Chondrocyte (in vitro differentiated cells): ENCODE measurements around the gene MUC3A. TPM values are rescaled to one million over a fixed set of nuclear protein-coding genes. Genes with fewer than 3 reads are reported as not detected.
A peak's percentile ranks its signal among the peaks of the same experiment; 100 is the strongest.
"Not testable (repeated sequence)": the region's sequence is repeated elsewhere in the genome, so short reads cannot be mapped to it uniquely, and the experiment has no call there.

Source experiments
- DNase-seq: peaks from one replicate; pipeline ENCODE4 v3.0.0; 2021; ENCODE audit warnings: mixed read lengths, low spot score
- H3K27ac Mint-ChIP-seq: one replicate; pipeline ENCODE4 v1.8.0; 2021; ENCODE audit warnings: mild to moderate bottlenecking, moderate library complexity, mixed read lengths; ENCODE audit not compliant: unreplicated experiment
- H3K27me3 Mint-ChIP-seq: 2 replicates; pipeline ENCODE4 v1.8.0; 2021; ENCODE audit warnings: low read depth, mixed read lengths
- H3K36me3 Mint-ChIP-seq: 2 replicates; pipeline ENCODE4 v1.8.0; 2021; ENCODE audit warnings: low read depth, mixed read lengths
- H3K4me1 Mint-ChIP-seq: 2 replicates; pipeline ENCODE4 v1.8.0; 2021; ENCODE audit warnings: low read depth, mild to moderate bottlenecking, mixed read lengths
- H3K4me3 Mint-ChIP-seq: one replicate; pipeline ENCODE4 v1.8.0; 2021; ENCODE audit warnings: mild to moderate bottlenecking, moderate library complexity, mixed read lengths; ENCODE audit not compliant: unreplicated experiment
- H3K9me3 Mint-ChIP-seq: 2 replicates; pipeline ENCODE4 v1.8.0; 2021; ENCODE audit warnings: low read depth, mixed read lengths
- total RNA-seq: library from RNA; stranded (reverse); gene quantifications from 3 replicates; pipeline ENCODE4 v1.2.1, GENCODE V29; 2021
- TF ChIP-seq, protein P1 (sequence below): fragments of 200-600 bp; sonication (generic); IDR thresholded peaks from 2 replicates; pipeline ENCODE4 v1.5.0; 2021; ENCODE audit warnings: antibody characterized with exemption, mild to moderate bottlenecking, moderate library complexity

The MUC3A gene
- total RNA-seq, 1 donor from 2014 or later = not detected

DNA sequence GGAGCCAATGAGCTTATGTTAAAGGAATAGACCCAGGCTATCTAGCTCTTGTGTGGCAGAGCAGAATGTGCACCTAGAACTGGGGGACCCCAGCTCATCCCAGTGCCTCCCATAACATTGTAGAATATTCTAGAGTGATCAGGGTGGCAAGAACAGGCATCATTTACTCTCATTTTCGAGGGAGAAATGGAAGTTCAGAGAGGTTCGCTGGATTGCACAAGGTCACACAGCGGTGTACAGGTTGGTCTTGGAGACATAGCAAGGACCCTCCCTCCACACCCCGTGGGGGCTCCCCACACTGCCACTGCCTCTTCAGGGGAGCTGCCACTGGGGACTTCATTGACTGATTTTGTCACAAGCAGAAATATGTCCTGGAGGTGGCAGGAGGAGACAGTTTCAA, 29.0 kb downstream of the MUC3A start:
- peaks cover 12% of the 10 kb centered on the region for H3K27me3 Mint-ChIP-seq
- H3K4me1 Mint-ChIP-seq = no peaks in the 10 kb centered on the region
- no peak overlapping the region for H3K27ac Mint-ChIP-seq
- peaks cover 3% of the 10 kb centered on the region for H3K36me3 Mint-ChIP-seq
- TF ChIP-seq, protein P1, sequence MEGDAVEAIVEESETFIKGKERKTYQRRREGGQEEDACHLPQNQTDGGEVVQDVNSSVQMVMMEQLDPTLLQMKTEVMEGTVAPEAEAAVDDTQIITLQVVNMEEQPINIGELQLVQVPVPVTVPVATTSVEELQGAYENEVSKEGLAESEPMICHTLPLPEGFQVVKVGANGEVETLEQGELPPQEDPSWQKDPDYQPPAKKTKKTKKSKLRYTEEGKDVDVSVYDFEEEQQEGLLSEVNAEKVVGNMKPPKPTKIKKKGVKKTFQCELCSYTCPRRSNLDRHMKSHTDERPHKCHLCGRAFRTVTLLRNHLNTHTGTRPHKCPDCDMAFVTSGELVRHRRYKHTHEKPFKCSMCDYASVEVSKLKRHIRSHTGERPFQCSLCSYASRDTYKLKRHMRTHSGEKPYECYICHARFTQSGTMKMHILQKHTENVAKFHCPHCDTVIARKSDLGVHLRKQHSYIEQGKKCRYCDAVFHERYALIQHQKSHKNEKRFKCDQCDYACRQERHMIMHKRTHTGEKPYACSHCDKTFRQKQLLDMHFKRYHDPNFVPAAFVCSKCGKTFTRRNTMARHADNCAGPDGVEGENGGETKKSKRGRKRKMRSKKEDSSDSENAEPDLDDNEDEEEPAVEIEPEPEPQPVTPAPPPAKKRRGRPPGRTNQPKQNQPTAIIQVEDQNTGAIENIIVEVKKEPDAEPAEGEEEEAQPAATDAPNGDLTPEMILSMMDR = no peak
- DNase-seq = no peak
- H3K4me3 Mint-ChIP-seq = no peak overlapping the region
- H3K9me3 Mint-ChIP-seq = peaks cover 6% of the 10 kb centered on the region

DNA sequence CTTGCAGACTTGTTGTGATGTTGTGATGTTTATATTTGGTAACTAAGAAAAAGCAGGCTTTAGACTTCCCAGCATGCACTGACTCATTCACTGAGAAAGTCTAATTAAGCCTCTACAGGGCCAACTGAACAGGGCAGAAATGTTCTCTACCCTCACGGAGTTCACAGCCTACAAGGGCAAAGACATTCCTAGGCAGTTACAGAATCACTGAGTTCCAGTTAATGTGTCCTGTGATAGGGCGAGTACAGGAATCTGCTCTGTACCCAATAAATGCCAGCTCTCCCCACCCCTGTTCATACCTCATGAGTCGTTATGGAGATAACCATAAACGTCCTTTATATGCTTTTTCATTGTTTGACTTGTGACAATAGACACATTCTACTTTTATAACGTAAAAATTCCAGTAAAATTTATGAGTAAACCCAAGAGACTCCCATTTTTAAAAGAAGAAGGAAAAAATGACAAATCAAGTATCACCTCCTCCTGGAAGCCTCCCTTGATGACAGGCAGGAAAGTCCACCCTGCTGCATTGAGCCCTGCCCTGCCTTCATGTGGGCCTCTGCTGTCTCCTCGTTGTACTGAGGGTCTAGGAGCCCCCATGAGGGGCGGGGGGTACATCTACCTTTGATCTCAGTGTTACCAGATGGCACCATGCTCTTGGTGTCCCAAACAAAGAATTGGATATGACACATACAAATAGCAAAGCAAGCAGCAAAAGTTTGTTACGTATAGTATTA, 34.3 kb downstream of the MUC3A start:
- TF ChIP-seq, protein P1 = no peak
- no peak for DNase-seq
- peak overlapping the region; percentile 13 for H3K27ac Mint-ChIP-seq
- no peaks in the 10 kb centered on the region for H3K36me3 Mint-ChIP-seq
- H3K4me3 Mint-ChIP-seq = no peak overlapping the region
- peaks cover 6% of the 10 kb centered on the region for H3K27me3 Mint-ChIP-seq
- no peaks in the 10 kb centered on the region for H3K4me1 Mint-ChIP-seq
- H3K9me3 Mint-ChIP-seq = no peaks in the 10 kb centered on the region

DNA sequence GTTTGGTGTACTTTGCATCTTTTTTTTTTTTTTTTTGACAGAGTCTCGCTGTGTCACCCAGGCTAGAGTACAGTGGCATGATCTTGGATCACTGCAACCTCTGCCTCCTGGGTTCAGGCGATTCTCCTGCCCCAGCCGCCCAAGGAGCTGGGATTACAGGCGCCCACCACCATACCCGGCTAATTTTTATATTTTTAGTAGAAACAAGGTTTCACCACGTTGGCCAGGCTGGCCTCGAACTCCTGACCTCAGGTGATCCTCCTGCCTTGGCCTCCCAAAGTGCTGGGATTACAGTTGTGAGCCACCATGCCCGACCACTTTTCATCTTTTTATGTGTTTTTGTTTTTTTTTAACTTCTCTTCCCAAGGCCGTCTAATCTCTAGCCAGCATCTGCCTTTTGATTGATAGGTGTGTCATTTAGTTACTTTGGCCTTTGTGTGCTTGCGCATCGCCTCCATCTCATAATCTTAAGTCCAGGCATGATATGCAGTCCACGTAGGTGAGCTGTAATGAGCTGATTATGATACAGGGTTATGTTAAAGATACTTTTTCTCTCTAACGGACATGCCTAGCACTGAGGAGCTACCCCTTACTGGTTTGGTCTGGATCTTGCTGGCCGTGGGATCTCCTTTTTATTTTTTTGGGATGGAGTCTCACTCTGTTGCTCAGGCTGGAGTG, 35.0 kb downstream of the MUC3A start:
- H3K4me3 Mint-ChIP-seq, H3K9me3 Mint-ChIP-seq, H3K36me3 Mint-ChIP-seq, H3K27me3 Mint-ChIP-seq, H3K27ac Mint-ChIP-seq, DNase-seq, H3K4me1 Mint-ChIP-seq: not testable (repeated sequence)

DNA sequence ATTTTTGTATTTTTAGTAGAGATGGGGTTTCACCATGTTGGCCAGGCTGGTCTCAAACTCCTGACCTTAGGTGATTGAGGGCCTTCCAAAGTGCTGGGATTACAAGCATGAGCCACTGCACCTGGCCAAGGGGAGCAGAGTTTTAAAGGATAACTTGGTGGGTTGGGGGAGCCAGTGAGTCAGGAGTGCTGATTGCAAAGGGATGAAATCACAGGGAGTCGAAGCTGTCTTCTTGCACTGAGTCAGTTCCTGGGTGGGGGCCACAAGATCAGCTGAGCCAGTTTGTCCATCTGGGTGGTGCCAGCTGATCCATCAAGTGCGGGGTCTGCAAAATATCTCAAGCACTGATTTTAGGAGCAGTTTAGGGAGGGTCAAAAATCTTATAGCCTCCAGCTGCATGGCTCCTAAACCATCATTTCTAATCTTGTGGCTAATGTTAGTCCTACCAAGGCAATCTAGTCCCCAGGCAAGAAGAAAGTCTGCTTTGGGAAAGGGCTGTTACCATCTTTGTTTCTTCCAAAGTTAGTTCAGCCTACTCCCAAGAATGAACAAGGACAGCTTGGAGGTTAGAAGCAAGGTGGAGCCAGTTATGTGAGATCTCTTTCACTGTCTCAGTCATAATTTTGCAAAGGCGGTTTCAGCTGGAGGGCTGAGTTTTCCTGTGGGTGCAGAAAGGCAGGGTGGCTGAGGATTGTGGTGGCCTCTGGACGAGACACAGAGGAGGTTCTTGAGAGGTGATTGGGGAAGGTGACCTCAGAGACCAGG, 35.9 kb downstream of the MUC3A start:
- not testable (repeated sequence) for H3K9me3 Mint-ChIP-seq, H3K27ac Mint-ChIP-seq, H3K4me3 Mint-ChIP-seq

DNA sequence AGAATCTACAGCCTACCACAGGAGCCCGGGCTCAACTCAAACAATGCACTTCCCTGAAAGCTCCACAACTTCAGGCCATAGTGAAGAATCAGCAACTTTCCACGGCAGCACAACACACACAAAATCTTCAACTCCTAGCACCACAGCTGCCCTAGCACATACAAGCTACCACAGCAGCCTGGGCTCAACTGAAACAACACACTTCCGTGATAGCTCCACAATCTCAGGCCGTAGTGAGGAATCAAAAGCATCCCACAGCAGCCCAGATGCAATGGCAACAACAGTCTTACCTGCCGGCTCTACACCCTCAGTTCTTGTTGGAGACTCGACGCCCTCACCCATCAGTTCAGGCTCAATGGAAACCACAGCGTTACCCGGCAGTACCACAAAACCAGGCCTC, 42.3 kb downstream of the MUC3A start:
- DNase-seq = no peak
- peaks cover 3% of the 10 kb centered on the region for H3K27me3 Mint-ChIP-seq

More for the DNA sequence above, 35.9 kb downstream of the MUC3A start:
- not testable (repeated sequence) for H3K27me3 Mint-ChIP-seq, H3K36me3 Mint-ChIP-seq, DNase-seq, H3K4me1 Mint-ChIP-seq

DNA sequence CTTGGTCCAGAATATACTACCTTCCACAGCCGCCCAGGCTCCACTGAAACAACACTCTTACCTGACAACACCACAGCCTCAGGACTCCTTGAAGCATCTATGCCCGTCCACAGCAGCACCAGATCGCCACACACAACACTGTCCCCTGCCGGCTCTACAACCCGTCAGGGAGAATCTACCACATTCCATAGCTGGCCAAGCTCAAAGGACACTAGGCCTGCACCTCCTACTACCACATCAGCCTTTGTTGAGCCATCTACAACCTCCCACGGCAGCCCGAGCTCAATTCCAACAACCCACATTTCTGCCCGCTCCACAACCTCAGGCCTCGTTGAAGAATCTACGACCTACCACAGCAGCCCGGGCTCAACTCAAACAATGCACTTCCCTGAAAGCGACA, 42.9 kb downstream of the MUC3A start:
- not testable (repeated sequence) for H3K4me3 Mint-ChIP-seq, H3K27ac Mint-ChIP-seq, H3K36me3 Mint-ChIP-seq, H3K9me3 Mint-ChIP-seq, H3K27me3 Mint-ChIP-seq, DNase-seq, H3K4me1 Mint-ChIP-seq

More for the DNA sequence above, 42.3 kb downstream of the MUC3A start:
- Mint-ChIP-seq H3K9me3 (no peaks in the 10 kb centered on the region), H3K36me3 (no peaks in the 10 kb centered on the region), H3K27ac (no peak overlapping the region), H3K4me3 (no peak overlapping the region), H3K4me1 (no peaks in the 10 kb centered on the region)
- TF ChIP-seq, protein P1 = no peak

DNA sequence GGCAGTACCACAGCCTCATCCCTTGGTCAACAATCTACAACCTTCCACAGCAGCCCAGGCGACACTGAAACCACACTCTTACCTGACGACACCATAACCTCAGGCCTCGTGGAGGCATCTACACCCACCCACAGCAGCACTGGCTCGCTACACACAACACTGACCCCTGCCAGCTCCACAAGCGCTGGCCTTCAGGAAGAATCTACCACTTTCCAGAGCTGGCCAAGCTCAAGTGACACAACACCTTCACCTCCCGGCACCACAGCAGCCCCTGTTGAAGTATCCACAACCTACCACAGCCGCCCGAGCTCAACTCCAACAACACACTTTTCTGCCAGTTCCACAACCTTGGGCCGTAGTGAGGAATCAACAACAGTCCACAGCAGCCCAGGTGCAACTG, 45.3 kb downstream of the MUC3A start:
- H3K4me1 Mint-ChIP-seq, DNase-seq, H3K9me3 Mint-ChIP-seq, H3K27me3 Mint-ChIP-seq, H3K4me3 Mint-ChIP-seq, H3K27ac Mint-ChIP-seq, H3K36me3 Mint-ChIP-seq: not testable (repeated sequence)

DNA sequence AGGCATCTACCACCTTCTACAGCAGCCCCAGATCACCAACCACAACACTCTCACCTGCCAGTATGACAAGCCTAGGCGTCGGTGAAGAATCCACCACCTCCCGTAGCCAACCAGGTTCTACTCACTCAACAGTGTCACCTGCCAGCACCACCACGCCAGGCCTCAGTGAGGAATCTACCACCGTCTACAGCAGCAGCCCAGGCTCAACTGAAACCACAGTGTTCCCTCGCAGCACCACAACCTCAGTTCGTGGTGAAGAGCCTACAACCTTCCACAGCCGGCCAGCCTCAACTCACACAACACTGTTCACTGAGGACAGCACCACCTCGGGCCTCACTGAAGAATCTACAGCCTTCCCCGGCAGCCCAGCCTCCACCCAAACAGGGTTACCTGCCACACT, 49.2 kb downstream of the MUC3A start:
- not testable (repeated sequence) for H3K4me1 Mint-ChIP-seq, H3K4me3 Mint-ChIP-seq, H3K36me3 Mint-ChIP-seq, DNase-seq, H3K27ac Mint-ChIP-seq, H3K27me3 Mint-ChIP-seq, H3K9me3 Mint-ChIP-seq

DNA sequence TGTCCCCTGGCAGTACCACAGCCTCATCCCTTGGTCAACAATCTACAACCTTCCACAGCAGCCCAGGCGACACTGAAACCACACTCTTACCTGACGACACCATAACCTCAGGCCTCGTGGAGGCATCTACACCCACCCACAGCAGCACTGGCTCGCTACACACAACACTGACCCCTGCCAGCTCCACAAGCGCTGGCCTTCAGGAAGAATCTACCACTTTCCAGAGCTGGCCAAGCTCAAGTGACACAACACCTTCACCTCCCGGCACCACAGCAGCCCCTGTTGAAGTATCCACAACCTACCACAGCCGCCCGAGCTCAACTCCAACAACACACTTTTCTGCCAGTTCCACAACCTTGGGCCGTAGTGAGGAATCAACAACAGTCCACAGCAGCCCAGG, 50.0 kb downstream of the MUC3A start:
- not testable (repeated sequence) for H3K4me3 Mint-ChIP-seq, H3K27me3 Mint-ChIP-seq, H3K4me1 Mint-ChIP-seq, DNase-seq, H3K36me3 Mint-ChIP-seq, H3K9me3 Mint-ChIP-seq, H3K27ac Mint-ChIP-seq
